OCI-LY7 (cell line): Measurements from ENCODE around the gene CHEK1.

ENCODE experiments used
- CTCF ChIP-seq: fragments of 200-600 bp; sonication (generic); conservative IDR thresholded peaks from 2 replicates; pipeline ENCODE4 v1.5.1; 2014; ENCODE audit warnings: mild to moderate bottlenecking, antibody characterized with exemption, low read length, moderate library complexity, mixed read lengths
- EZH2phosphoT487 ChIP-seq: fragments of 200-600 bp; sonication (generic); IDR thresholded peaks from 2 replicates; pipeline ENCODE4 v1.6.1; 2018; ENCODE audit warnings: low read depth, borderline replicate concordance, mild to moderate bottlenecking, mixed run types, antibody characterized with exemption, low read length, moderate library complexity, mixed read lengths

DNA sequence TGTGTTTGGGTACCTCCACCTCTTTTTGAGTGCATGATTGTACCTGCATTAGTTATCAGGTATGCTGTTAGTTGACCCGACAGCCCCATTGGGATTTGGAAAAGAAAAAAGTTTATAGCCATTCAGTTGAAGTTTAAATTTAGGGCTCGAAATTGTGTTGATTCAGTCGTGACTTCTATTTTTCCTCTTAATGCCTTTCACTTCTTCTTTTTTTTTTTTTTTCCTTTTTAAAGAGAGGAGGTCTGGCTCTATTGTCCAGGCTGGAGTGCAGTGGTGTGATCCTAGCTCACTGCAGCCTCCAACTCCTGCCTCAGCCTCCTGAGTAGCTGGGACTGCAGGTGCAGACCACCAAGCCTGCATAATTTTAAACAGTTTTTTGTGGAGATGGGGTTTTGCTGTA lies 30.0 kb upstream of the CHEK1 start:
- TF ChIP-seq CTCF (no peak), EZH2phosphoT487 (no peak)
